ENCODE data around the gene MTG2.

DNA sequence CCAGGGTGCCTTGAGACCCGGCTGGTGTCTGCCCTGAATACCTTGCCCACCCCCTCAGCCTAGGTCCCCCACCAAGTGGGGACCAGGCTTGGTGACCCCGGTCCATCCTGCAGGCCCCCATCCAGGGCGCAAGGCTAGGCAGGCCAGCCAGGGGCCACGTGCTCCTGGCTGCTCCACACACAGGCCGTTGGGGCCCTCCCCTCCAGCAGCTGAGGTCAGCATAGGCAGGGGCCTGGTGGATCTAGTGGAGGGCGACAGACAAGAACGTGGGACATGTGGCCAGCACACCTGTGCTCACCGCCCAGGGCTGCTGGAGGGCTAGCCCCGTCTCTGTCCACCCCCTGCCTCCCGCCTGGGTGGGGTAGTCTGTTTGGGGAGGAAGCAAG lies 44.8 kb downstream of the MTG2 start:
- TF ChIP-seq ZFP30 (CRISPR knock-in tag; IDR thresholded peaks at IDR 0.05): no peak
- TF ChIP-seq SNAI2 (CRISPR knock-in tag; IDR thresholded peaks at IDR 0.05): no peak
- TF ChIP-seq ISL1 (CRISPR knock-in tag; IDR thresholded peaks at IDR 0.05): no peak
- TF ChIP-seq TOX (CRISPR knock-in tag; IDR thresholded peaks at IDR 0.05; ENCODE audit: borderline replicate concordance): no peak
- TF ChIP-seq CSDC2 (CRISPR knock-in tag; IDR thresholded peaks at IDR 0.05): no peak
- no peak for TF ChIP-seq ARNTL (CRISPR knock-in tag; IDR thresholded peaks at IDR 0.05; ENCODE audit: borderline replicate concordance, low read depth)
- no peak for TF ChIP-seq ZFP3 (CRISPR knock-in tag; IDR thresholded peaks at IDR 0.05)
